H1 (cell line): Measurements from ENCODE around the gene RNASE4. TPM values are rescaled to one million over a fixed set of nuclear protein-coding genes. Genes with fewer than 3 reads are reported as not detected.

ENCODE experiments used
- polyA plus RNA-seq, 7 experiments: library from polyadenylated mRNA; depleted of rRNA in 3 of 7; stranded (reverse) in 5 of 7; unstranded in 2 of 7; fragments of >200 nt in 5 of 7; fragments of 200-250 nt in 2 of 7; gene quantifications; 1 replicate in 5 of 7; 2 replicates in 1 of 7; 4 replicates in 1 of 7; pipeline versions ENCODE4 v1.2.1 to v1.2.3, GENCODE V29; 2011 to 2013; ENCODE audit warnings: missing spikeins in 2 of 7, mixed read lengths in 2 of 7
- small RNA-seq: library from polyadenylated mRNA; stranded (forward); fragments of <200 nt; extraction: miRNeasy Mini kit (QIAGEN cat#:217004); gene quantifications from one replicate; pipeline ENCODE3, GENCODE V24; 2013; ENCODE audit not compliant: insufficient read depth
- total RNA-seq: library from RNA; stranded (reverse); fragmentation: NEBNext Ultra II Directional; extraction: Animal tissue kit (Norgen Biotek cat#: 25700); gene quantifications from 2 replicates; pipeline ENCODE4 v1.2.1, GENCODE V29; 2021

The RNASE4 gene
- total and polyA plus RNA-seq, 2 of the 8 experiments (the other 6 are each of a cell fraction or from before 2014, with no cell fraction given): 0.61 to 3.5 TPM

Small RNAs within 50 kb of the gene (small RNA-seq; reads per million reads assigned to genes)
- gene RF00019: not detected

Other genes starting within 250 kb of the RNASE4 start
- gene KLHL33, start 248.4 kb upstream of the RNASE4 start, total RNA-seq: 0.11 TPM in 1 of 2 replicates, not detected in the other
- gene KLHL33, start 248.4 kb upstream of the RNASE4 start, polyA plus RNA-seq (2011; rRNA removed): 0.17 and 0.20 TPM in 2 replicates
- 34.4 and 42.3 TPM in 2 replicates for gene OSGEP, start 229.7 kb upstream of the RNASE4 start, total RNA-seq
- 78.6 and 89.5 TPM in 2 replicates for gene OSGEP, start 229.7 kb upstream of the RNASE4 start, polyA plus RNA-seq (2011; rRNA removed)
- 384 and 404 TPM in 2 replicates for gene APEX1, start 229.3 kb upstream of the RNASE4 start, total RNA-seq
- 663 and 700 TPM in 2 replicates for gene APEX1, start 229.3 kb upstream of the RNASE4 start, polyA plus RNA-seq (2011; rRNA removed)
- 29.5 and 33.4 TPM in 2 replicates for gene PIP4P1, start 223.1 kb upstream of the RNASE4 start, total RNA-seq
- 60.0 and 67.7 TPM in 2 replicates for gene PIP4P1, start 223.1 kb upstream of the RNASE4 start, polyA plus RNA-seq (2011; rRNA removed)
- 108 and 110 TPM in 2 replicates for gene PNP, start 215.2 kb upstream of the RNASE4 start, total RNA-seq
- gene PNP, start 215.2 kb upstream of the RNASE4 start, polyA plus RNA-seq (2011; rRNA removed): 97.6 and 130 TPM in 2 replicates
- 0.67 TPM in 1 of 2 replicates, not detected in the other for gene RNASE10, start 179.0 kb upstream of the RNASE4 start, total RNA-seq
- gene RNASE10, start 179.0 kb upstream of the RNASE4 start, polyA plus RNA-seq (2011; rRNA removed): not detected in 2 replicates
- not detected in 2 replicates for gene RNASE9, start 123.5 kb upstream of the RNASE4 start, total RNA-seq
- gene RNASE9, start 123.5 kb upstream of the RNASE4 start, polyA plus RNA-seq (2011; rRNA removed): 0.06 TPM in 2 replicates
- not detected in 2 replicates for gene RNASE11, start 96.6 kb upstream of the RNASE4 start, total RNA-seq
- gene RNASE11, start 96.6 kb upstream of the RNASE4 start, polyA plus RNA-seq (2011; rRNA removed): not detected in 2 replicates
- not detected in 2 replicates for gene RNASE12, start 93.2 kb upstream of the RNASE4 start, total RNA-seq
- not detected in 2 replicates for gene RNASE12, start 93.2 kb upstream of the RNASE4 start, polyA plus RNA-seq (2011; rRNA removed)
- gene OR6S1, start 42.9 kb upstream of the RNASE4 start, total RNA-seq: not detected in 2 replicates
- gene OR6S1, start 42.9 kb upstream of the RNASE4 start, polyA plus RNA-seq (2011; rRNA removed): not detected in 2 replicates
- 2.2 and 4.3 TPM in 2 replicates for gene ANG, start 4.2 kb downstream of the RNASE4 start, total RNA-seq
- gene ANG, start 4.2 kb downstream of the RNASE4 start, polyA plus RNA-seq (2011; rRNA removed): 4.4 and 4.6 TPM in 2 replicates
- gene EDDM3A, start 61.3 kb downstream of the RNASE4 start, total RNA-seq: not detected in 2 replicates
- gene EDDM3A, start 61.3 kb downstream of the RNASE4 start, polyA plus RNA-seq (2011; rRNA removed): 0.09 and 0.11 TPM in 2 replicates
- not detected in 2 replicates for gene EDDM3B, start 83.8 kb downstream of the RNASE4 start, total RNA-seq
- not detected in 2 replicates for gene EDDM3B, start 83.8 kb downstream of the RNASE4 start, polyA plus RNA-seq (2011; rRNA removed)
- not detected in 2 replicates for gene RNASE6, start 96.7 kb downstream of the RNASE4 start, total RNA-seq
- gene RNASE6, start 96.7 kb downstream of the RNASE4 start, polyA plus RNA-seq (2011; rRNA removed): 0.12 TPM in 1 of 2 replicates, not detected in the other
- 2.2 and 3.0 TPM in 2 replicates for gene RNASE1, start 118.3 kb downstream of the RNASE4 start, total RNA-seq
- 10.2 and 13.4 TPM in 2 replicates for gene RNASE1, start 118.3 kb downstream of the RNASE4 start, polyA plus RNA-seq (2011; rRNA removed)
- not detected in 2 replicates for gene RNASE3, start 206.8 kb downstream of the RNASE4 start, total RNA-seq
- not detected in 2 replicates for gene RNASE3, start 206.8 kb downstream of the RNASE4 start, polyA plus RNA-seq (2011; rRNA removed)